Esophagus (tissue), 2 donors: ENCODE data around the gene DDX28. TPM values are rescaled to one million over a fixed set of nuclear protein-coding genes. Genes with fewer than 3 reads are reported as not detected.

ENCODE experiments used
- H3K27ac ChIP-seq, 2 donors: one replicate each; pipeline ENCODE4 v1.5.1; 2013; ENCODE audit warnings: low read depth in 2 of 2, mild to moderate bottlenecking in 2 of 2, inconsistent platforms in 1 of 2, low read length in 1 of 2, moderate library complexity in 1 of 2
- H3K27me3 ChIP-seq, 2 donors: one replicate each; pipeline ENCODE4 v1.6.1; 2013; ENCODE audit warnings: low read length in 2 of 2, control low read depth in 1 of 2, mild to moderate bottlenecking in 1 of 2; ENCODE audit not compliant: insufficient read depth in 2 of 2, control insufficient read depth in 1 of 2
- H3K36me3 ChIP-seq, 2 donors: one replicate each; pipeline ENCODE4 v1.6.1; 2013; ENCODE audit warnings: low read length in 1 of 2; ENCODE audit not compliant: control insufficient read depth in 2 of 2, insufficient read depth in 2 of 2
- H3K4me1 ChIP-seq, 2 donors: one replicate each; pipeline ENCODE4 v1.6.1; 2013; ENCODE audit warnings: low read length in 1 of 2; ENCODE audit not compliant: control insufficient read depth in 2 of 2, insufficient read depth in 2 of 2
- H3K4me3 ChIP-seq, 2 donors: one replicate each; pipeline ENCODE4 v1.5.1; 2013; ENCODE audit warnings: low read length in 2 of 2, mild to moderate bottlenecking in 2 of 2, low read depth in 1 of 2, moderate library complexity in 1 of 2
- H3K9me3 ChIP-seq, 2 donors: one replicate each; pipeline ENCODE4 v1.6.1; 2013; ENCODE audit warnings: mild to moderate bottlenecking in 2 of 2, low read depth in 1 of 2, low read length in 1 of 2, moderate library complexity in 1 of 2; ENCODE audit not compliant: control insufficient read depth in 2 of 2, insufficient read depth in 1 of 2
- WGBS, 2 donors: extraction: QIAGEN DNeasy Blood & Tissue Kit; methylation state at CpG; one replicate each; pipeline ENCODE4 v1.1.7; 2013; 5-methylcytosine and 5-hydroxymethylcytosine counted together
- polyA plus RNA-seq, 2 donors: library from polyadenylated mRNA; stranded (reverse); fragments of 200-250 nt; gene quantifications; one replicate each; pipeline ENCODE4 v1.2.3, GENCODE V29; 2013
- donor health status: healthy with polysubstance abuse.
- donor health status: Bipolar disorder and iron deficiency.

DDX28 gene
- polyA plus RNA-seq, 2 donors = 4.0 to 13.1 TPM

DNA sequence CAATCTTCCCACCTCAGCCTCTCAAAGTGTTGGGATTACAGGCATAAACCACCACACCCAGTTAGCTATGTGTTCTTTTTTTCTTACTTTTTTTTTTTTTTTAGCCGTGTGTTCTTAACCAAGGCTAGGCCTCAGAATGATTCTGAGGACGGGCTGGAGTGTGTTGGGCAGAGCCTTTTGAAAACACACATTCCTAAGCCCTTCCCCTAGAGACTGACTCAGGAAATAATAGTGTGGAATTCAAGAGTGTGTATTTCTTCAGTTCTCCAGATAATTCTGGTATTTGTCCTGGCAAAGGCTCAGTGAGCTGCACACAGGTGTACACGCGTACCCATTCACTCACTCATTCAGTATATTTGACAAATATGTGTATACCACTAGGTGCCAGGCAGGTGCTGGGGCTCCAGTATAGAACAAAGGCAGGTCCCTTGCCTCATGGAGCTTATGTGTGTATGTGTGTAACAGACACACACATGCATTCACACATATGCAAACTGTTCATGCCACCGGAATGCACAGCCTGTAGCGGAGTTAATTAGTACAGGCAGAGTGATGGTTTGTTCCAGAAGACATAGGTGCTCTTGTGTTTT is 42.8 kb upstream of the DDX28 start:
- Histone ChIP-seq H3K36me3 (peaks cover under 1 to 8% of the 10 kb centered on the region in 2 donors), H3K4me1 (peaks cover 0 to 8% of the 10 kb centered on the region in 2 donors), H3K27me3 (no peaks in the 10 kb centered on the region), H3K9me3 (no peaks in the 10 kb centered on the region), H3K4me3 (no peak overlapping the region), H3K27ac (peak overlapping the region in 1 of 2 donors; percentile 22)
- 59 to 62% methylated on average over 6 of the region's 6 CpGs for WGBS, 2 donors

DNA sequence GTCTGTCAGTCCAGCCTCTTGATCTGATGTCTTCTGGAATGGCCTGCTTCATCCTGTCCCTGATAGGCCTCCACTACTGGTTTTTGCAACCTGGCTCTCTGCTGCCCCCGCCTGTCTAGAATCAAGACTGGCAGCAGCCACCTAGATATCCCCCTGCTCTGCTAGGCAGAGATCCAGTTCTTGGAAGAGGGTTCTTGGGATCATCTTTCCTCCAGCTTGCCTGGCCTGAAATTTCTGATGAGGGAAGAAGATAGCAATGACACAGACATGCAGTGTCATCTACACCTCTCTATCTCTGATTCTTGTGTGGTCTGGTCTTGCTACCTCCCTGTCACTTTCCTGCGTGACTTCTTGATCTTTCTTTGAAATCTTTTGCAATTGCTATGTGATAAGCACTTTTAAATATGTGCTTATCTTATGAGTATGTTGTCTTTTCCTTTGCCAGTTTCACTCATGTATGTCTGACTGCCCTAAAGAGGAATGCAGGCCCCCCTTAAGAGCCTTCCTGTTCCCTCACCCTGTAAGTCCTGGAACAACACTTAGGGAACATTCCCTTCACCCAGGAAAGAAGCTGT is 41.8 kb upstream of the DDX28 start:
- no peak overlapping the region for H3K4me3 ChIP-seq
- H3K36me3 ChIP-seq = peaks cover 0 to 8% of the 10 kb centered on the region in 2 donors
- peaks cover 0 to 6% of the 10 kb centered on the region in 2 donors for H3K4me1 ChIP-seq
- H3K9me3 ChIP-seq = no peaks in the 10 kb centered on the region
- no peaks in the 10 kb centered on the region for H3K27me3 ChIP-seq
- peak overlapping the region in 1 of 2 donors; percentile 76 for H3K27ac ChIP-seq
- 46 to 52% methylated on average over 2 of the region's 2 CpGs for WGBS, 2 donors

DNA sequence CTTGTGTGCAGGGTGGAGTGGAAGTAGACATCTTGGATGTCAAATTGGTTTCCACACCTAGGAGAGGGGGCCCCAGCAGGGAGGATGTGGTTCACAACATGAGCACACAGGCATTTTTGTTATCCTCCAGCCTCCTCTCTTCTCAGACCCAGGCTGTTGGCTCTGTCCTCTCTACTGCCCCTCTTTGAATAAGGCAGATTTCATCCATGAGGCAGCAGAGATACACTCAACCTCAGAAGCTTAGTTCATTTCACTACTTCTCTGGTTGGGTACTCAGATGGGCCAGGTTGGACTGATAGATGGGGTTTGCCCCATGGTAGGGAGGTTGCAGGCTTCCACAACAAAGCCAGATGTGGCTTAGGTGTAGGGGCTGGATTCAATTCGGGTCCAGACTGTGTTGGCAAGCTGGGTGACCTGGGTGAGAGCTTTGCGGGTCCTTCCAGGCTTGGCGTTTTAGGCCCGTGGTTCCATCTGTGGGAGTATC is 39.9 kb upstream of the DDX28 start:
- H3K27ac ChIP-seq = no peak overlapping the region

DNA sequence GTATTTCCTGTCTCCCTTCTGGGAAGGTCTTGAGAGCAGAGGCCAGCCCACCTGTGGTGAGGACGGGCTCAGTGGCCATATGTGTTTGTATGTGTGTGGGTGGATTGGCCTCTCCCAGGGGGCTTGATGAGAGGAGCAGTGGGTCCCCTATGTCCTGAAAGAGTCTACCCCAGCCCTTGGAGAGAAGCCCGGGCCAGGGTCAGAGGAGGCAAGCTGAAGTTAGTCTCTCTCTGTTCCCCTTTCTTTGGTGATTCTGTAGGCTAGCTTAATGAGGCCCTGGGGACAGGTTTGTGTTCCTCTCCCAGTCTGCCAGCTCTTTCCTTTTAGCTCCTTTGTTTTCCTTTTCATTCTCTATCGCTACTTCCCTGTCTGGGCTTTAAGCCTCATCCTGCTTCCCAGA is 38.4 kb upstream of the DDX28 start:
- WGBS, 2 donors = 80 to 83% methylated on average over 2 to 3 of the region's 3 CpGs
- Histone ChIP-seq H3K9me3 (no peaks in the 10 kb centered on the region), H3K27me3 (no peaks in the 10 kb centered on the region), H3K4me1 (no peaks in the 10 kb centered on the region), H3K27ac (peak overlapping the region in 1 of 2 donors; percentile 53), H3K4me3 (no peak overlapping the region), H3K36me3 (peaks cover 2 to 3% of the 10 kb centered on the region in 2 donors)

More for the DNA sequence above, 39.9 kb upstream of the DDX28 start:
- Histone ChIP-seq H3K4me1 (no peaks in the 10 kb centered on the region), H3K9me3 (no peaks in the 10 kb centered on the region), H3K27me3 (no peaks in the 10 kb centered on the region), H3K36me3 (peaks cover 2% of the 10 kb centered on the region in 2 donors), H3K4me3 (no peak overlapping the region)
- 87 to 94% methylated on average over 4 of the region's 4 CpGs for WGBS, 2 donors

DNA sequence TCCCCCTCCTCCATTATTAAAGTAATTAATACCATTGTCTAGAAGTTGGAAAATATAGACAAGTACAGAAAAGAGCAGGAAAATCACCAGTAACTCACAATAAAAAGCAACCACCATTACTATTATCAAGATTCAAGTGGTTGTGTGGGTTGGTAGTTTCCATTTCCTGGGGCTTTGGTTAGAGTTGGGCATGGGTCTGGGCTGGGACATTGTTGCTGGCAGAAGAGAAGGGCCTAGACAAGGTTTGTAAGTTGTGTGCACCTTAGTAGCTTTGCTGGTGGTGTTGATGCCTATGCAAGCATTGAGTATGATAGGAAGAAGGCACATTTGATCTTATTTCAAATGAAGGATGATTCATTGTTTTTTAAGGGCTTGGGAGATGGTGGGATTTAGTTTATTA is 36.8 kb upstream of the DDX28 start:
- no peaks in the 10 kb centered on the region for H3K9me3 ChIP-seq
- H3K4me1 ChIP-seq = no peaks in the 10 kb centered on the region
- no peak overlapping the region for H3K27ac ChIP-seq
- no peak overlapping the region for H3K4me3 ChIP-seq
- H3K27me3 ChIP-seq = no peaks in the 10 kb centered on the region
- H3K36me3 ChIP-seq = peaks cover 0 to 3% of the 10 kb centered on the region in 2 donors

DNA sequence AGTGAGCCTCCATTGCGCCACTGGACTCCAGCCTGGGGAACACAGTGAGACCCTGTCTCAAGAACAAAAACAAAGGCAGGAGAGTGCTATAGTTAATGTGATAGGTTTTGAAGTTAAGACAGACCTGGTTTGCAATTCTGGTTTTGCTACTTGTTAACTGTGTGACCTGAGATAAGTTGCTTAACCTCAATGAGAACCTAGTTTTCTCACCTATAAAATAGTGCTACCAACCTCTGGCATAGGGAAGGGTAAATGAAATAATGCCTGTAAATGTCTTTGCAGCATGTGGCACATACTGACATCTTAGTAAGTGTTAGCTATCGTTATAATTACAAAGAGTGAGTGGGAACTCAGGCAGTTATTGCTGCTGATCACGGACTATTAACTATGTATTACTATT is 32.4 kb upstream of the DDX28 start:
- WGBS, 2 donors = 89 to 95% methylated on average over 3 of the region's 3 CpGs
- H3K27me3 ChIP-seq = no peaks in the 10 kb centered on the region
- no peak overlapping the region for H3K4me3 ChIP-seq
- H3K4me1 ChIP-seq = no peaks in the 10 kb centered on the region
- H3K27ac ChIP-seq = no peak overlapping the region
- H3K9me3 ChIP-seq = no peaks in the 10 kb centered on the region
- H3K36me3 ChIP-seq = peaks cover 3 to 8% of the 10 kb centered on the region in 2 donors

DNA sequence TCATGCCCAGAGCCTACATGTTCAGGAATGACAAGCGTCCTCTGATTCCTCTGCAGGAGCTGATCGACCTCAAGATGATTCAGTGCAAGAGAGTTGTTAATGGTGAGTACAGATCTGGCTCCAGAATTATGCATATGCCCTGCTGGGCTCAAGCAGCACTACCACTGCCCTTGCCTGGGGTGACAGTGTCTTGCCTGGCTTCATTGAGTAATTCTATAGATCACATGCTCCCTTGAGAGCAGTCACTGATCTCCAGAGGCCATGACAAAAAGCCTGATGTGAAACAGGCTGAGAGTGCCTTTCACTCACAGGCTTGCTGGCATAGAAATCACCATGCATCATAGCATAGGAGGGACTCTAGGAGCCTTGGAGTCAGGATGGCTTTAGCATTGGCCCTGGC is 26.4 kb upstream of the DDX28 start:
- peaks cover 8 to 12% of the 10 kb centered on the region in 2 donors for H3K36me3 ChIP-seq
- H3K9me3 ChIP-seq = no peaks in the 10 kb centered on the region
- no peak overlapping the region for H3K27ac ChIP-seq
- H3K4me3 ChIP-seq = no peak overlapping the region
- H3K4me1 ChIP-seq = no peaks in the 10 kb centered on the region
- H3K27me3 ChIP-seq = no peaks in the 10 kb centered on the region
- WGBS, 2 donors = 92 to 98% methylated on average over 2 of the region's 2 CpGs

DNA sequence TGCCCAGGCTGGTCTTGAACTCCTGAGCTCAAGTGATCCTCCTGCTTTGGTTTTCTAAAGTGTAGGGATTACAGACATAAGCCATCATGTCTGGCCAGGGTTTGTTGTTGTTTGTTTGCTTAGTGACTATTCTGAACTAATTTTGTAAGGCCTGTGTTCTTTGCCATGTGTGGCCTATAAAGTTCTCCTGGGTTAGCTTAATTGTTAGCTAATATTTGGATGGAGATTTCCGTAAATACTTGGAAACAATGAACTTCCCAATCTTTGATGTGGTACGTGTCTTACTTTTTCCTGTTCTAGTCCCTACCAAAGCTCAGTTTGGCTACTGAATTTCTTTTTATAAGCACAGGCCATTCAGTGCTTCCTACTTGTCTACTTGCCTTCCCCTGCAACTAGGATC is 25.0 kb upstream of the DDX28 start:
- Histone ChIP-seq H3K4me3 (no peak overlapping the region), H3K9me3 (no peaks in the 10 kb centered on the region), H3K4me1 (no peaks in the 10 kb centered on the region), H3K27me3 (no peaks in the 10 kb centered on the region), H3K36me3 (peaks cover 8% of the 10 kb centered on the region in 2 donors), H3K27ac (no peak overlapping the region)
- WGBS, 2 donors = 88 to 89% methylated on average over 2 of the region's 2 CpGs

DNA sequence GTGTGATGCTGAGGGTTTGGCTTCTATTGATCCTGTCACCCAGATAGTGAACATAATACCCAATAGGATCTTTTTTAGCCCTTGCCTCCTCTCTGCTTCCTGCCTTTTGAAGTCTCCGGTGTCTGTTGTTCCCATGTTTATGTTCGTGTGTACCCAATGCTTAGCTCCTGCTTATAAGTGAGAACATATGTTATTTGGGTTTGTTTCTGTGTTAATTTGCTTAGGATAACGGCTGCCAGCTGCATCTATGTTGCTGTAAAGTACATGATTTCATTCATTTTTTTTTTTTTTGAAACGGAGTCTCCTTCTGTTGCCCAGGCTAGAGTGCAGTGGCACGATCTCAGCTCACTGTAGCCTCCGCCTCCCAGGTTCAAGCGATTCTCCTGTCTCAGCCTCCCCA is 23.1 kb upstream of the DDX28 start:
- peaks cover 4 to 8% of the 10 kb centered on the region in 2 donors for H3K36me3 ChIP-seq
- 84 to 90% methylated on average over 7 of the region's 7 CpGs for WGBS, 2 donors

DNA sequence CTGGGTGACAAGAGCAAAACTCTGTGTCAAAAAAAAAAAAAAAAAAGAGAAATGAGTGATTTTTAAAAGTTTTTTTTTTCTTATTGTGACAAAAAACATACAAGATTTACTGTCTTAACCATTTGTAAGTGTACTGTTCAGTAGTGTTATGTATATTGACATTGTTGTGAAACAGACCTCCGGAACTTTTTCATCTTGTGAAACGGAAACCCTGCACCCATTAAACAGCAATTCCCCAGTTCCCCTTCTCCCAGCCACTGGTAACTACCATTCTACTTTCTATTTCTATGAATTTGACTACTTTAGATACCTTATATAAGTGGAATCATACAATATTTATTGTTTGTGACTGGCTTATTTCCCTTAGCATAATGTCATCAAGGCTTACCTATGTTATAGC is 18.8 kb upstream of the DDX28 start:
- 86 to 91% methylated on average over 2 of the region's 2 CpGs for WGBS, 2 donors
- H3K9me3 ChIP-seq = no peaks in the 10 kb centered on the region
- H3K36me3 ChIP-seq = no peaks in the 10 kb centered on the region
- no peaks in the 10 kb centered on the region for H3K27me3 ChIP-seq
- H3K4me1 ChIP-seq = no peaks in the 10 kb centered on the region
- no peak overlapping the region for H3K4me3 ChIP-seq
- no peak overlapping the region for H3K27ac ChIP-seq

More for the DNA sequence above, 23.1 kb upstream of the DDX28 start:
- no peaks in the 10 kb centered on the region for H3K9me3 ChIP-seq
- no peaks in the 10 kb centered on the region for H3K4me1 ChIP-seq
- H3K27me3 ChIP-seq = no peaks in the 10 kb centered on the region
- no peak overlapping the region for H3K27ac ChIP-seq
- no peak overlapping the region for H3K4me3 ChIP-seq
